Ishikawa (cell line): Measurements from ENCODE around the gene DEXI.

Experiments used
- CEBPB ChIP-seq: IDR thresholded peaks from 2 replicates; pipeline ENCODE4 v1.6.1; 2012
- CREB1 ChIP-seq: IDR thresholded peaks from 2 replicates; pipeline ENCODE4 v1.6.1; 2012; ENCODE audit warnings: low read depth
- EGR1 ChIP-seq: IDR thresholded peaks from 2 replicates; pipeline ENCODE4 v1.6.1; 2012
- EP300 ChIP-seq: IDR thresholded peaks from 2 replicates; pipeline ENCODE4 v1.6.1; 2012; ENCODE audit warnings: borderline replicate concordance
- FOXM1 ChIP-seq: IDR thresholded peaks from 2 replicates; pipeline ENCODE4 v1.6.1; 2012; ENCODE audit warnings: low read depth, borderline replicate concordance
- MAX ChIP-seq: IDR thresholded peaks from 2 replicates; pipeline ENCODE4 v1.6.1; 2012
- NFIC ChIP-seq: IDR thresholded peaks from 2 replicates; pipeline ENCODE4 v1.6.1; 2012
- RAD21 ChIP-seq: IDR thresholded peaks from 2 replicates; pipeline ENCODE4 v1.6.1; 2012; ENCODE audit warnings: low read depth
- REST ChIP-seq: IDR thresholded peaks from 2 replicates; pipeline ENCODE4 v1.6.1; 2012; ENCODE audit warnings: low read depth, mild to moderate bottlenecking
- TAF1 ChIP-seq: IDR thresholded peaks from 2 replicates; pipeline ENCODE4 v1.6.1; 2012; ENCODE audit warnings: low read depth, mild to moderate bottlenecking
- TCF12 ChIP-seq: IDR thresholded peaks from 2 replicates; pipeline ENCODE4 v1.6.1; 2012; ENCODE audit warnings: low read depth
- TEAD4 ChIP-seq: IDR thresholded peaks from 2 replicates; pipeline ENCODE4 v1.6.1; 2012
- USF1 ChIP-seq: IDR thresholded peaks from 2 replicates; pipeline ENCODE4 v1.6.1; 2012
- YY1 ChIP-seq: IDR thresholded peaks from 2 replicates; pipeline ENCODE4 v1.6.1; 2012; ENCODE audit warnings: low read depth
- ZBTB7A ChIP-seq: IDR thresholded peaks from 2 replicates; pipeline ENCODE4 v1.6.1; 2012; ENCODE audit warnings: low read depth

DEXI gene

GRCh38 chr16:10969615-10970014 lies 27.3 kb upstream of the DEXI start:
- no peak for TF ChIP-seq YY1
- no peak for TF ChIP-seq TAF1
- TF ChIP-seq RAD21 = no peak
- TF ChIP-seq CEBPB = no peak
- no peak for TF ChIP-seq FOXM1
- no peak for TF ChIP-seq NFIC
- no peak for TF ChIP-seq REST
- no peak for TF ChIP-seq USF1
- no peak for TF ChIP-seq EP300
- no peak for TF ChIP-seq ZBTB7A
- no peak for TF ChIP-seq CREB1
- no peak for TF ChIP-seq EGR1

- TF ChIP-seq MAX = no peak
- TF ChIP-seq REST = no peak
- no peak for TF ChIP-seq EGR1
- no peak for TF ChIP-seq EP300
- no peak for TF ChIP-seq FOXM1
- TF ChIP-seq ZBTB7A = no peak
- no peak for TF ChIP-seq CREB1
- TF ChIP-seq NFIC = no peak
- TF ChIP-seq TAF1 = no peak
- TF ChIP-seq RAD21 = no peak
These were observed 26.2 kb upstream of the DEXI start for GRCh38 chr16:10968498-10968897.

GRCh38 chr16:10967986-10968385 lies 25.7 kb upstream of the DEXI start:
- TF ChIP-seq TAF1 (no peak), CEBPB (no peak), TEAD4 (no peak), CREB1 (no peak), REST (no peak), EP300 (no peak), EGR1 (no peak), NFIC (no peak)

GRCh38 chr16:10966129-10966528 lies 23.9 kb upstream of the DEXI start:
- TF ChIP-seq CREB1 (no peak), NFIC (no peak), FOXM1 (no peak), YY1 (no peak), TCF12 (no peak), REST (no peak), ZBTB7A (no peak), TAF1 (no peak), EGR1 (no peak)
